GM11168 (cell line): ENCODE measurements around the gene SDR42E1.
"Not testable (repeated sequence)": the region's sequence is repeated elsewhere in the genome, so short reads cannot be mapped to it uniquely, and the experiment has no call there.

Source experiments
- in situ Hi-C: fragments of 300-500 bp; cut with MboI; formaldehyde crosslinking; loops from one replicate; pipeline ENCODE4 v1.12.0; 2022; ENCODE audit warnings: low sequenced_read_pairs; ENCODE audit not compliant: unreplicated experiment

SDR42E1 gene

GRCh38 chr16:82040296-82040695 lies 29.0 kb upstream of the SDR42E1 start:
- in situ Hi-C loops = no loop called here

DNA sequence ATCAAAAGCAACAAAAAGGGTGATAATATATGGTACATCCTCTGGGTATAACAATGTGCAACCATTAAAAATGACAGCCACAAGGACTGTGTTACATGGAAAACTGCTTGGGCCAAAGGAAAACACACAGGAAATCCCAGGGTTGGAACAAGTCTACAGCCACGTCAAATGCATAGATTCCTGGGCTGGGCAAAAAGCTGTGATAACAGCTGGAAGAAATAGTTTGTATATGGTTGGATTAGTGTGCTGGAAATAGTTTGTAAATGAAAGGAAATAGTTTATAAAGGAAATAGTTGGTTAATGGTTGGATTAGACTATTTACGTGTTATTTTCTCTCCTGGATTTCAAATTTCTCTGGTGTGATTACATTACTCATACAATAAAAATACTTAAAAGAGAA lies 26.4 kb upstream of the SDR42E1 start:
- in situ Hi-C loops = no loop called here

GRCh38 chr16:82037251-82037650 lies 26.0 kb upstream of the SDR42E1 start:
- in situ Hi-C loops = no loop called here

GRCh38 chr16:82034981-82035612 lies 23.8 kb upstream of the SDR42E1 start, which contains the start of gene HSD17B2:
HSD17B2 (plus strand) TSS chr16:82035253; CDS start chr16:82035425, 172 bp downstream.
- in situ Hi-C loops = no loop called here

GRCh38 chr16:82033683-82034300 lies 22.5 kb upstream of the SDR42E1 start:
- in situ Hi-C loops = no loop called here

DNA sequence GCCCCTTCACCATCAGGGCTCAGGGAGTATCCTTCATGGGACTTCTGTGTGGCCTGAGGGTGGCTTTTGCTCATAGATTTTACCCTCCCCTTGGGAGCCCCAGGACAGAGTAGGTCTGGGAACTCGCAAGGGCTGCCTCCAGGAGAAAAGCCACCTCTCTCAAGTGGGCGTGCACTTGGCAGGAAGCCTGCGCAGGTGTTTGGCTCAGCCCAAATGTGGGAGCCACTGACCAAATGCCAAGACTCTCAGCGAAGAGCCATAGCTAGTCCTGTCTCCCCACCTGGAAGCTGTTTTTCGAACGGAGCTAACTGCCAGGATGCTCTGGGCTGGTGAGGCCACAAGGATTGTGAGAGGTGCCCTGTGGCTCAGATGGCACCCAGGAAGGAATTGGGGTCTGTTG lies 21.7 kb upstream of the SDR42E1 start:
- in situ Hi-C loops = no loop called here

DNA sequence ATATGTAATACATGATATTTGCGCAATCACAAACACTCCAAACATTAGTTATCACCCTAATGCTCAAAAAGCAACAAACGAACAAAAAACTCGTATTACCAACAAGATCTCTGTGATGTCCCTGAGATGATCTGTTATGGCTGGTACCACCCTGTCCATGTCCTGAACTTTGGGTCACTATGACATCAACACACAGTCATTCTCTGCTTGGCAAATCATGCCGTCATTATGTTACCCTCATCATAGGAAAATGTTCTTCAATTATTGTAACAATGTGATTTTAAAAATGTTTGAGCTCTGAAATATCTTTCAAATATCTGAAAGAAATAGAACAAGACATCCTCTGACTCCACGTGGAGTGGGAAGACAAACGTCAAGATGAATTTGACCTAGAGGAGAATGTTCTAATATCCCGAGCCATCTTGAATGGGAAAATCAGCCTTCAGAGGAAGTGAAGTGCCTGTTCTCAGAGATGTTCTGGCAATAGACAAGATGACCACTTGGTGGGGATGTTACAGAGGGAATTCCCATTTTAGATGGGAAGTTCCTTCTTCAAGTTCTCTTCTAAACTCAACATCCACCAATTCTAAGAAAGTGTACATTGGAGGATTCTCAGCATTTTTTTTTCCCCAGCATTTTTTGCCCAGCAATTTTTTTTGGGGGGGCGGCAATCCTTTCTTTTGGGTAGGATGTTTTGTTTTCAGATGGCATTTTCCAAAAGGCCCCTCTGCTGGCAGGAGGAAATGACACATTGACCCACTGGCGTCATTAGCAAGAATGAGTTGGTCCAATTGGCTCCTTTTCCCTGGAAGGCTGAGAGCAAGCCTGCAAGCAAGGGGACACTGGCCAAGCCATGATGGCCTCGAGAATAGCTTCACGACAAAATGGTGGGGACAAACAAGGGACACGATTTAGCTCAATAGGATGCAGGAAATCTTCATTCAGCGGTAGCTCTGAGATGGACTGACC lies 20.1 kb upstream of the SDR42E1 start:
- in situ Hi-C loops = no loop called here

GRCh38 chr16:82027629-82028064 lies 16.4 kb upstream of the SDR42E1 start:
- in situ Hi-C loops = no loop called here

GRCh38 chr16:82024883-82025282 lies 13.6 kb upstream of the SDR42E1 start:
- in situ Hi-C loops = no loop called here

- in situ Hi-C loops = no loop called here
Observed at GRCh38 chr16:82024316-82024715, 13.0 kb upstream of the SDR42E1 start.

- in situ Hi-C loops = no loop called here
Observed at GRCh38 chr16:82023206-82023605, 11.9 kb upstream of the SDR42E1 start.

DNA sequence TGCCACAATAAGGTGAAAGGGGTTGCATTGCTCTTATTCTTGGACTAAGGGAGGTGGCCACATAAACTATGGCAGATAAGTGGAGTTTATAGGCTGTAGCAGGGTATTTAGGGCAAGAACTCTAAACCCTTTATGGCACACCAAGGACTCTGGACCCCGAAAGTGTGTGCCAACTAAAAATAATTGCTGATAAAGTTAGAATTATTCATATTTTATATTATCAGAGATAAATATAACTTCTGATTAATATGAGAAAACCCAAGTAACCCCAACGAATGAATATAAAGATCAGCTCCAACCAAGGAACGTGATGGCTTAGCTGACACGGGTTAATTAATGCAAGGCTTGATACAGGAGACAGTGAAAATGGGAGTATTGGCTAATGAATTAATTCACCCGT lies 8.8 kb upstream of the SDR42E1 start:
- in situ Hi-C loops = no loop called here

DNA sequence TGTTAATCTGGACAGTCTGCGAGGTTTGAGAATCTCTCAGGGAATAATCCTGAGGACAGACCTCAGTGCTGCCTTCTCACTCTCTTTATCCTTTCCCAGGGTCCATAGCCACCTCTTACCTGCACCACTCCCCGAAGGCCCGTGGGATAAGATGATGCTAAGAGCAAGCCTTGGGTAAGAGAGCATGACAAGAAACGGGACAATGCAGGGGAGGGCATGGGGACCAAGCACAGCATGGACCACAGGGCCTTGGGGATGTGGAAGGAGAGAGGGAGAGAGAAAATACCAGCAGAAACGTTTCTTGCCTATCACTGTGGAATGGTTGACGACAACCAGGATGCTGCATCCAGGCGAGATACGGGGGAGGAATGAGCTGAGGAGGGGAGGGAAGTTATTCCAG lies 8.3 kb upstream of the SDR42E1 start:
- in situ Hi-C loops = no loop called here

GRCh38 chr16:82017911-82018568 lies 6.8 kb upstream of the SDR42E1 start:
- in situ Hi-C loops = no loop called here

DNA sequence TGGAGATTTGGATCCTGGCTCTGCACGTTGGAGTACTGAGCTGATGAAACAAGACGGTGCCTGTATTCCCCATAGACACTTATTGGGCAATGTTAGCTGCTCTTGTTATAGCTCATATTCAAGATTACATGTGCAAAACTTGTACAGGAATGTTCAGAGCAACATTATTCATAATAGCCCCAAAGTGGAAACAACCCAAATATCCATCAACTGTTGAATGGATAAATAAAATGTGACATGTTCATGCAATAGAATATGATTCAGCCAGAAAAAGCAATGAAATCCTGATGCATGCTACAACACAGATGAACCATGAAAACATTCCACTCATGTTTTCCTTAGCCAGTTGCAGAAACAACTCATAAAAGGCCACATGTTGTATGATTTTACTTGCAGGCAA lies 5.7 kb upstream of the SDR42E1 start:
- in situ Hi-C loops = no loop called here

- in situ Hi-C loops = no loop called here
Observed at GRCh38 chr16:82016263-82016662, 5.0 kb upstream of the SDR42E1 start.

- in situ Hi-C loops = no loop called here
Observed at GRCh38 chr16:82013139-82013538, 1.9 kb upstream of the SDR42E1 start.

GRCh38 chr16:82010649-82011048 lies 621 bp downstream of the SDR42E1 start:
- in situ Hi-C loops = no loop called here

GRCh38 chr16:82009789-82010188 lies 1.5 kb downstream of the SDR42E1 start:
- in situ Hi-C loops = not testable (repeated sequence)

GRCh38 chr16:82008957-82009592 lies 2.2 kb downstream of the SDR42E1 start:
- in situ Hi-C loops = no loop called here
